Body of pancreas (tissue), 4 donors: ENCODE measurements around the gene C10orf90. TPM values are rescaled to one million over a fixed set of nuclear protein-coding genes. Genes with fewer than 3 reads are reported as not detected.
"Not testable (repeated sequence)": the region's sequence is repeated elsewhere in the genome, so short reads cannot be mapped to it uniquely, and the experiment has no call there.

Experiments used
- ATAC-seq: fragments of 150-250 bp; one replicate; pipeline ENCODE4 v1.9.1; 2016
- DNase-seq, 4 donors: peaks; one replicate each; pipeline ENCODE4 v3.0.0-alpha.2; 2019
- H3K27ac ChIP-seq, 4 donors: fragments of 200-600 bp; sonication (generic); 1 replicate in 3 of 4; 2 replicates in 1 of 4; pipeline versions ENCODE4 v1.5.1 to v1.6.1; 2016 to 2019; ENCODE audit warnings: mild to moderate bottlenecking in 1 of 4, mixed read lengths in 1 of 4, moderate library complexity in 1 of 4
- H3K27me3 ChIP-seq, 2 donors: fragments of 200-600 bp; sonication (generic); one replicate each; pipeline ENCODE4 v1.6.0; 2016; ENCODE audit warnings: mild to moderate bottlenecking in 1 of 2
- H3K36me3 ChIP-seq, 2 donors: fragments of 200-600 bp; sonication (generic); replicated peaks in 1 of 2; 2 replicates each; pipeline ENCODE4 v1.5.1; 2016; ENCODE audit warnings: low read depth in 2 of 2; ENCODE audit not compliant: insufficient read depth in 1 of 2
- H3K4me1 ChIP-seq: fragments of 200-600 bp; sonication (generic); one replicate; pipeline ENCODE4 v1.6.0; 2016
- H3K4me3 ChIP-seq, 2 donors: fragments of 200-600 bp; sonication (generic); 1 replicate in 1 of 2; 2 replicates in 1 of 2; pipeline ENCODE4 v1.5.1; 2016 to 2019
- H3K9me3 ChIP-seq, 3 donors: fragments of 200-600 bp; sonication (generic); 1 replicate in 2 of 3; 2 replicates in 1 of 3; pipeline ENCODE4 v1.5.1; 2016
- POLR2A ChIP-seq, 3 donors: fragments of 450-650 bp; IDR thresholded peaks; one replicate each; pipeline ENCODE4 v1.6.1; 2016; ENCODE audit warnings: antibody characterized with exemption in 3 of 3, mild to moderate bottlenecking in 2 of 3
- WGBS, 2 donors: methylation state at CpG; one replicate each; pipeline ENCODE4 v1.1.5; 2017; 5-methylcytosine and 5-hydroxymethylcytosine counted together
- intact Hi-C: fragments of 100-400 bp; cut with DNase I; formaldehyde crosslinking; loops from one replicate; pipeline ENCODE4 v1.15.1; 2023
- total RNA-seq, 2 donors: library from RNA; depleted of rRNA; stranded (reverse); fragments of >200 nt; gene quantifications; one replicate each; pipeline ENCODE4 v1.1.0, GENCODE V29; 2016
- TF ChIP-seq, protein P1 (sequence below), 7 experiments: fragments of 450-650 bp in 4 of 7; fragments of 200-600 bp in 3 of 7; sonication (generic) in 3 of 7; IDR thresholded peaks; one replicate each; pipeline ENCODE4 v1.5.1; 2016 to 2019; ENCODE audit warnings: antibody characterized with exemption in 7 of 7

Gene C10orf90
- total RNA-seq, 2 donors from 2014 or later = not detected

DNA sequence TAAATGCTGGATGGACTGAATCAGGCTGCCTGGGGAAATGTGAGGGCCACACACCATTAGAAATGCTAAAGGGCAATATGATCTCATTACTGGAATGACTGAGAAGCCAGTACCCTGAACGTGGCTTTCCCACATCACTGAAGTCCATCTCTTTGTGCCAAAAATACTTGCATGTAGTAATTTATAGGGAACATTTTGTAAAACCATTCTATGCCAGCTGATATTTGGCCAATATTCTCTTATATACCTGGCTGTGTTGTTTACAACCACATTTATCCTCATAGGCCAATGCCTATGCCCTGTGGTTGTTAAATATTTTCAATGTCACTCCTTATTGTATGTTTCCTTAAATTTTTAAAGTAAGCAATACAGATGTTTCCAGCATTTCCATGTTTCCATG lies 111.6 kb downstream of the C10orf90 start:
- no peaks in the 10 kb centered on the region for H3K4me1 ChIP-seq
- no peaks in the 10 kb centered on the region for H3K9me3 ChIP-seq
- no peak overlapping the region for H3K4me3 ChIP-seq
- intact Hi-C loops = no loop called here
- DNase-seq (no peak), ATAC-seq (no peak)
- H3K27me3 ChIP-seq = no peaks in the 10 kb centered on the region
- no peaks in the 10 kb centered on the region for H3K36me3 ChIP-seq
- WGBS, 2 donors = 29% methylated on average over 1 of the region's 1 CpG
- TF ChIP-seq, protein P1, sequence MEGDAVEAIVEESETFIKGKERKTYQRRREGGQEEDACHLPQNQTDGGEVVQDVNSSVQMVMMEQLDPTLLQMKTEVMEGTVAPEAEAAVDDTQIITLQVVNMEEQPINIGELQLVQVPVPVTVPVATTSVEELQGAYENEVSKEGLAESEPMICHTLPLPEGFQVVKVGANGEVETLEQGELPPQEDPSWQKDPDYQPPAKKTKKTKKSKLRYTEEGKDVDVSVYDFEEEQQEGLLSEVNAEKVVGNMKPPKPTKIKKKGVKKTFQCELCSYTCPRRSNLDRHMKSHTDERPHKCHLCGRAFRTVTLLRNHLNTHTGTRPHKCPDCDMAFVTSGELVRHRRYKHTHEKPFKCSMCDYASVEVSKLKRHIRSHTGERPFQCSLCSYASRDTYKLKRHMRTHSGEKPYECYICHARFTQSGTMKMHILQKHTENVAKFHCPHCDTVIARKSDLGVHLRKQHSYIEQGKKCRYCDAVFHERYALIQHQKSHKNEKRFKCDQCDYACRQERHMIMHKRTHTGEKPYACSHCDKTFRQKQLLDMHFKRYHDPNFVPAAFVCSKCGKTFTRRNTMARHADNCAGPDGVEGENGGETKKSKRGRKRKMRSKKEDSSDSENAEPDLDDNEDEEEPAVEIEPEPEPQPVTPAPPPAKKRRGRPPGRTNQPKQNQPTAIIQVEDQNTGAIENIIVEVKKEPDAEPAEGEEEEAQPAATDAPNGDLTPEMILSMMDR (IDR thresholded peaks at IDR 0.05) = no peak
- H3K27ac ChIP-seq = no peak overlapping the region

DNA sequence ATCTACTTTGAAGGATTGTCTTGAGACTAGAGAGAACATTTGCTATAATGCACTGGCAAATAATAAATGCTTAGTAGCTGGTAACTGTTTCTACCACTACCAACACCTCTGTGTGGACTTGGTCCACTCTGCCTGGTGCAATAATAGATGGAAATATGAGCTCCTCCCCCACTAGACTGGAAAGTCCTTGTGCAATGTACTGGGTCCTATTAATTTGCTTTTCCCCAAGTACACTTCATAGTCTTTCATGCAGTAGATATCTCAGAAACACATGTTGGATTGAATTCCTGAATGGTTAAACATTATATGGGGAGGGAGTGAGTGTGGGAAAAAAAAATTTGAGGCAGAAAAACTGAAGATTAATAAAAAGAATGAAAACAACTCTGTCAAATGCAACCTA lies 119.3 kb downstream of the C10orf90 start:
- Histone ChIP-seq H3K4me1 (no peaks in the 10 kb centered on the region), H3K9me3 (no peaks in the 10 kb centered on the region), H3K27ac (no peak overlapping the region), H3K4me3 (no peak overlapping the region), H3K27me3 (no peaks in the 10 kb centered on the region), H3K36me3 (no peaks in the 10 kb centered on the region)
- no peak for DNase-seq
- TF ChIP-seq POLR2A (IDR thresholded peaks at IDR 0.05) = no peak
- TF ChIP-seq, protein P1 (IDR thresholded peaks at IDR 0.05) = no peak
- intact Hi-C loops = no loop called here
- ATAC-seq = no peak

DNA sequence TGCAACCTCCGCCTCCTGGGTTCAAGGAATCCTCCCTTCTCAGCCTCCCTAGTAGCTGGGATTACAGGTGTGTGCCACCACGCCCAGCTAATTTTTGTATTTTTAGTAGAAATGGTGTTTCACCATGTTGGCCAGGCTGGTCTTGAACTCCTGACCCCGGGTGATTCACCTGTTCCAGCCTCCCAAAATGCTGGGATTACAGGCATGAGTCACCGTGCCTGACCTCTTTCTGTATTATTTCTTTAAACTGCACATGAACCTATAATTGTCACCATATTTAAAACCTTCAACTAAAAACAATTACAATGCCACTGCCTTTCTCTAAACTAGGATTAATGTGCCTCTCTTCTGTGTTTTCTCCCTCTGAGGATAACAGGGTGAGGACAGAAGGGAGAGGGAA lies 119.9 kb downstream of the C10orf90 start:
- H3K36me3 ChIP-seq, H3K27ac ChIP-seq, H3K4me1 ChIP-seq, ATAC-seq, intact Hi-C loops, H3K27me3 ChIP-seq, H3K4me3 ChIP-seq, H3K9me3 ChIP-seq, DNase-seq: not testable (repeated sequence)
- WGBS, 2 donors = 82 to 83% methylated on average over 4 of the region's 4 CpGs

DNA sequence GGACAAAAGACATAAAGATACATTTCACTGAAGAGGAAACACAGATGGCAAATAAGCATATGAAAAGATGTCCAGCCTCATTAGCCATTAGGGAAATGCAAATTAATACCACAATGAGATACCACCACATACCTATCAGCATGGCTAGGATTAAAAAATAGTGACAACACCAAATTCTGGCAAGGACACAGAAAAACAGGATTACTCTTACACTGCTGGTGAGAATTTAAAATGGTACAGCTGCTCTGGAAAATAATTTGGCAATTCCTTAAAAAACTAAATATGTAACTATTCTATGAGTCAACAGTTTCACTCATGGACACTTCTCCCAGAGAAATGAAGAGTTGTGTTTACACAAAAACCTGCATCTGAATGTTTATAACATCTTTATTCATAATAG lies 121.1 kb downstream of the C10orf90 start:
- no peaks in the 10 kb centered on the region for H3K36me3 ChIP-seq
- no peak for ATAC-seq
- TF ChIP-seq, protein P1 (IDR thresholded peaks at IDR 0.05) = no peak
- no peak for TF ChIP-seq POLR2A (IDR thresholded peaks at IDR 0.05)
- DNase-seq = no peak
- no peaks in the 10 kb centered on the region for H3K4me1 ChIP-seq
- H3K27me3 ChIP-seq = no peaks in the 10 kb centered on the region
- no peak overlapping the region for H3K27ac ChIP-seq
- no peak overlapping the region for H3K4me3 ChIP-seq
- no peaks in the 10 kb centered on the region for H3K9me3 ChIP-seq
- intact Hi-C loops = no loop called here

DNA sequence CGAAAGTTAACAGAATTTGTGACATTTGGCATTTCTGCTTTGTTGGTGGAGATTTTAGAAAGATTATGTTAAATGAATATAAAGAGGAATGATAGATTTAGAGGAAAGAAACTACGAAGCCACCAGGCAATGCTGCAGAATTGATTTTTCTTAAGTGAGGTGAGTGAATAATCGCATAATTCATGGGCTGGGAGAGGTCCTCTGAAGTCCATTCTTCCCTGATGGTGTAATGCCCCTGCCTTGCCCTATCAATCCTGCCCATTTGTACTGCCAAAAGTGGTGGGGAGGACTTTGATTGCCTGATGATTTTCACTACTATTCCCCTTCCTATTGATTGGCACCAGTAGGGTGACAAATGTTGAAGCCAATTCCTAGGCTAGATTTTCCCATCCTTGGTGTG lies 125.9 kb downstream of the C10orf90 start:
- DNase-seq = no peak
- WGBS, 2 donors = 48 to 53% methylated on average over 3 of the region's 3 CpGs
- H3K9me3 ChIP-seq = no peaks in the 10 kb centered on the region
- no peaks in the 10 kb centered on the region for H3K36me3 ChIP-seq
- ATAC-seq = no peak
- no peak for TF ChIP-seq POLR2A (IDR thresholded peaks at IDR 0.05)
- TF ChIP-seq, protein P1 (IDR thresholded peaks at IDR 0.05) = no peak
- H3K4me3 ChIP-seq = no peak overlapping the region
- no peaks in the 10 kb centered on the region for H3K4me1 ChIP-seq
- intact Hi-C loops = no loop called here
- no peaks in the 10 kb centered on the region for H3K27me3 ChIP-seq
- H3K27ac ChIP-seq = no peak overlapping the region
